ENCODE data around the gene CHRM3.
"Not testable (repeated sequence)": the region's sequence is repeated elsewhere in the genome, so short reads cannot be mapped to it uniquely, and the experiment has no call there.

GRCh38 chr1:239370869-239371268 is 15.5 kb upstream of the CHRM3 start:
- not testable (repeated sequence) for TF ChIP-seq POLR2AphosphoS5 (IDR thresholded peaks at IDR 0.05; ENCODE audit: low read depth); EZH2 (IDR thresholded peaks at IDR 0.05; ENCODE audit: low read depth, unreplicated experiment); CTCF (conservative IDR thresholded peaks at IDR 0.05; ENCODE audit: low read depth in 2 of 2); REST (IDR thresholded peaks at IDR 0.05; ENCODE audit: unreplicated experiment); STAT1 (IDR thresholded peaks at IDR 0.05; ENCODE audit: unreplicated experiment); ETS1 (IDR thresholded peaks at IDR 0.05); CREB1 (CRISPR knock-in tag; IDR thresholded peaks at IDR 0.05; ENCODE audit: low read depth); EZH2phosphoT487 (IDR thresholded peaks at IDR 0.05; ENCODE audit: unreplicated experiment); ZNF114 (CRISPR knock-in tag; IDR thresholded peaks at IDR 0.05)

All from GM23338 (cell line).